HTR-8/SVneo (cell line): ENCODE measurements around the gene CAMSAP3.

Source experiments
- DNase-seq: peaks from one replicate; pipeline ENCODE4 v3.0.0; 2011; ENCODE audit warnings: low spot score, mixed read lengths; ENCODE audit not compliant: insufficient read length
- FAIRE-seq: peaks from 2 replicates; lab custom pipeline; 2011; peaks lifted over from hg19 to GRCh38; lab: Jason Lieb, UNC

The CAMSAP3 gene

DNA sequence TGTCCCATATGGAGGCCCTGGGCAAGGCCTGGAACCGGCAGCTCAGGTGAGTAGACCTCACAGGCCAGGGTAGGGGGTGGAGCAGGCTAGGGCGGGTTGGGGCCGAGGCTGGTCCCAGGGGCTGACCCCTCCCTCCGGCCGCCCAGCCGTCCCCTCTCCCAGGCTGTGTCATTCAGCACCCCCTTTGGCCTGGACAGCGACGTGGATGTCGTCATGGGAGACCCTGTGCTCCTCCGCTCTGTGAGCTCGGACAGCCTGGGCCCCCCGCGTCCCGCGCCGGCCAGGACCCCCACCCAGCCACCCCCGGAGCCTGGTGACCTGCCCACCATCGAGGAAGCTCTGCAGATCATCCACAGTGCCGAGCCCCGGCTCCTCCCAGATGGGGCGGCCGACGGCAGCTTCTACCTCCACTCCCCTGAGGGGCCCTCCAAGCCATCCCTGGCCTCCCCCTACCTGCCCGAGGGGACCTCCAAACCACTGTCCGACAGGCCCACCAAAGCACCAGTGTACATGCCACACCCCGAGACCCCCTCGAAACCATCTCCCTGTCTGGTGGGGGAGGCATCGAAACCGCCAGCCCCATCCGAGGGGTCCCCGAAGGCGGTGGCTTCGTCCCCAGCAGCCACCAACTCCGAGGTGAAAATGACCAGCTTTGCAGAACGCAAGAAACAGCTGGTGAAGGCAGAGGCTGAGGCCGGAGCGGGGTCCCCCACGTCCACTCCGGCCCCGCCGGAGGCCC, 16.0 kb downstream of the CAMSAP3 start:
- FAIRE-seq: no peak
- no peak for DNase-seq

DNA sequence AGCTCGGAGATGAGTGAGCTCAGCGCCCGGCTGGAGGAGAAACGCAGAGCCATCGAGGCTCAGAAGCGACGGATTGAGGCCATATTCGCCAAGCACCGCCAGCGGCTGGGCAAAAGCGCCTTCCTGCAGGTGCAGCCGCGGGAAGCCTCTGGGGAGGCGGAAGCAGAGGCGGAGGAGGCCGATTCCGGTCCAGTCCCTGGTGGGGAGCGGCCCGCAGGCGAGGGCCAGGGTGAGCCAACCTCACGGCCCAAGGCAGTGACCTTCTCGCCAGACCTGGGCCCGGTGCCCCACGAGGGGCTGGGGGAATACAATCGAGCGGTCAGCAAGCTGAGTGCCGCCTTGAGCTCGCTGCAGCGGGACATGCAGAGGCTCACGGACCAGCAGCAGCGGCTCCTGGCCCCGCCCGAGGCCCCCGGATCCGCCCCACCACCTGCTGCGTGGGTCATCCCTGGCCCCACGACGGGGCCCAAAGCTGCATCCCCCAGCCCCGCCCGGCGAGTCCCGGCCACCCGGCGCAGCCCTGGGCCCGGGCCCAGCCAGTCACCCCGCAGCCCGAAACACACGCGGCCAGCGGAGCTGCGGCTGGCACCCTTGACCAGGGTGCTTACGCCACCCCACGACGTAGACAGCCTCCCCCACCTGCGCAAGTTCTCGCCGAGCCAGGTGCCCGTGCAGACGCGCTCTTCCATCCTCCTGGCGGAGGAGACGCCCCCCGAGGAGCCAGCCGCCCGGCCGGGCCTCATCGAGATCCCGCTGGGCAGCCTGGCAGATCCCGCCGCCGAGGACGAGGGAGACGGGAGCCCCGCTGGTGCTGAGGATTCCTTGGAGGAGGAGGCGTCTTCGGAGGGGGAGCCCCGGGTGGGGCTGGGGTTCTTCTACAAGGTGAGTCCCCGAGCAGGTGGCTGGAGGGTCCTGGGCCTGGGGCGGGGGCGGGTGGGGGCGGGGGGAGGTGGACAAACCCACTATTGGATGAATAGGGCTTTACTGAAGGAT, 16.9 kb downstream of the CAMSAP3 start:
- no peak for DNase-seq
- no peak for FAIRE-seq

DNA sequence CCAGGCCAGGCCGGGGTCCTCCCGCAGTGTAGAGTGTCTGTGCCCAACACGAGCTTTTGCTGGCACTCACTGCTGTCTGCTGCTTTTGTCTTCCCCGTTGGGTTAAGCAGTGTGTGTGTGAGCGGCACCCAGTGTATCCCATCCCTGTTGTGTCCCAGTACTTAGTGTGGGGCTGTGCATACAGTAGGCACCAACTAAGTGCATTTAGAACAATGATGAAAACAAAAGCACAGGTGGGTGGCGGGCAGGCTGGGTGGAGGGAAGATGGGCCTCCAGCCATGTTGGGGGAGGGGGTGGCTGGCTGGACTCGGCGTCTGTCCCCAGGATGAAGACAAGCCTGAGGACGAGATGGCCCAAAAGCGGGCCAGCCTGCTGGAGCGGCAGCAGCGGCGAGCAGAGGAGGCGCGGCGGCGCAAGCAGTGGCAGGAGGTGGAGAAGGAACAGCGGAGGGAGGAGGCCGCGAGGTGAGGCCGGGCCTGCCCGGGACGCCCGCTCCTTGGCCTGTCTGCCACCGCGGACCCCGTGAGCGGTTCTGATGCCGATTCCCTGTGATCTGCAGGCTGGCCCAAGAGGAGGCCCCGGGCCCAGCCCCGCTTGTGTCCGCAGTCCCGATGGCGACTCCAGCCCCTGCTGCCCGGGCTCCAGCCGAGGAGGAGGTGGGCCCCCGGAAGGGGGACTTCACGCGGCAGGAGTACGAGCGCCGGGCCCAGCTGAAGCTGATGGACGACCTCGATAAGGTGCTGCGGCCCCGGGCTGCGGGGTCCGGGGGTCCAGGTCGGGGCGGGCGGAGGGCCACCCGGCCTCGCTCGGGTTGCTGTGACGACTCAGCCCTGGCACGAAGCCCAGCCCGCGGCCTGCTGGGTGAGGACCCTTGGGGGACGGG, 19.4 kb downstream of the CAMSAP3 start:
- no peak for FAIRE-seq
- DNase-seq: no peak

DNA sequence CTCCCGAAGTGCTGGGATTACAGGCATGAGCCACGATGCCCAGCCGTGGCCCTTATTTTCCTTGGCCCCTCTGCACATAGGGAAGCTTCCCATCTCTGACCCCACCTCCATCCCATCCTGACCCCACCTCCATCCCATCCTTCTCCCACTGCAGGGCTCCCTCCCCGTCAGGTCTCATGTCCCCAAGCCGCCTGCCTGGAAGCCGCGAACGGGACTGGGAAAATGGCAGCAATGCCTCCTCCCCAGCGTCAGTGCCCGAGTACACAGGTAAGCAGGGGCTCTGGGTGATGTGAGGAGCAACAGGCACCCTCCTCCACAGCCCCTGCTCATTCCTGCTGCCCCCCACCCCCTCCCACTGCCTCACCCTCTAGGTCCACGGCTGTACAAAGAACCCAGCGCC, 21.5 kb downstream of the CAMSAP3 start:
- FAIRE-seq (no peak), DNase-seq (no peak)

DNA sequence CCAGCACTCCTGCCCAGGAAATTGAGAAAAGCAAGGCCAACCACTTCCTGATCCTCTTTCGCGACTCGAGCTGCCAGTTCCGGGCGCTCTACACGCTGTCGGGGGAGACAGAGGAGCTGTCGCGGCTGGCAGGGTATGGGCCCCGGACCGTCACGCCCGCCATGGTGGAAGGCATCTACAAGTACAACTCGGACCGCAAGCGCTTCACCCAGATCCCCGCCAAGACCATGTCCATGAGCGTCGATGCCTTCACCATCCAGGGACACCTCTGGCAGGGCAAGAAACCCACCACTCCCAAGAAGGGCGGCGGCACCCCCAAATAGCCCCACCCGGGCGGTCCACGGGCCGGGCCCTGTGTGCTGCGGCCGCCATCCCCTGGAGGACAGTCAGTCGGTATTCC, 22.1 kb downstream of the CAMSAP3 start:
- FAIRE-seq (no peak), DNase-seq (no peak)

DNA sequence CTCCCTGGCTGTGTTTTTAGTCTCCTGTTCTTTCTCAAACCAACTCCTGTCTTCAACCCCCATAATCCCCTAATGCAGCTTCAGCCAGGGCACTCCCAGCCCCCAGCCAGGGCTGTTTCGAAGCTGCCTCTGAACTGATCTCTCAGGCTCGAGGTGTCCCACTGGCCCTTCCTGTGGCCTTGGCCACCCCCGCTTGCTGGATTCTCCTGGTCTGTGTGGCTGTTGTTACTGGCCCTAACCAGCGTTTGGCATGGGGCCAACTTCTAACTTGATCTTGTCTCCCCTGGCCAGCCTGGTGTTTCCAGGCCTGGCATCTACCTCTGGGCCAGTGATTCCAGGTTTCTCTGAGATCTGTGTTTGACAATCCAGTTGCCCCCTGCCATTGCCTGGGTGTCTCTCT, 22.7 kb downstream of the CAMSAP3 start:
- no peak for FAIRE-seq
- no peak for DNase-seq

DNA sequence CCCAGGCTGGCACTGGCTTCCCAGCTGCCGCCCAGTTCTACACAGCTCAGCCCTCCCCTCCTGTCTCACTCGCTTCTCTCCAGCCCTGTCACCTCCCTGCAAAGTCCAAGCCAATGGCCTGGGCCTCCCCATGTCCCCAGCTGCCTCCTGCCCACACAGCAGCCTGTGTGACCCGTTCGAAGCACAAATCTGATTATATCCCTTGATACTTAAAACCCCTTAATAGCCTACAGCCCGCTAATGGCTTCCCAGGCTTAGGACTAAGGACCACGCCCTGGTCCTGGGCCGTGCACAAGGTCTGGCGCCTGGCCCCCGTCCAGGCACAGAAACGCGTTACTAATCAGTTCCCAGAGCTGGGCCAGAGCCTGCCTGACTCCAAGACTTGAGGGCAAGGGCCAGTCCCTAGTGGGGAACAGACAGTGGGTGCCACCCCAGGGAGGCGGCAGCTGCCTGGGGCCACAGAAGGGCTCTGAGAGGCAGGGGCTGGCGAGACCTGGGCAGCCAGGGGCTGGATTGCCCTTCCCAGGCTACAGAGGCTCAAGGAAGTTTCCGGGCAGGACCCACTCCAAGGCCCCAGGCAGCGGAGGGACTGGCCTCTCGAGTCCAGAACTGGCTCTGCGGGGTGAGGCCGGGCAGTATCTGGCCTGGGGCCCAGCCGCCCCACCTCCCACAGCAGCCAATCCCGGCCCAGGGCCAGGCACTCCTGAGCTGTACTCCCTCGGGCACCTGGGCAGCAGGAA, 23.3 kb downstream of the CAMSAP3 start:
- no peak for DNase-seq

DNA sequence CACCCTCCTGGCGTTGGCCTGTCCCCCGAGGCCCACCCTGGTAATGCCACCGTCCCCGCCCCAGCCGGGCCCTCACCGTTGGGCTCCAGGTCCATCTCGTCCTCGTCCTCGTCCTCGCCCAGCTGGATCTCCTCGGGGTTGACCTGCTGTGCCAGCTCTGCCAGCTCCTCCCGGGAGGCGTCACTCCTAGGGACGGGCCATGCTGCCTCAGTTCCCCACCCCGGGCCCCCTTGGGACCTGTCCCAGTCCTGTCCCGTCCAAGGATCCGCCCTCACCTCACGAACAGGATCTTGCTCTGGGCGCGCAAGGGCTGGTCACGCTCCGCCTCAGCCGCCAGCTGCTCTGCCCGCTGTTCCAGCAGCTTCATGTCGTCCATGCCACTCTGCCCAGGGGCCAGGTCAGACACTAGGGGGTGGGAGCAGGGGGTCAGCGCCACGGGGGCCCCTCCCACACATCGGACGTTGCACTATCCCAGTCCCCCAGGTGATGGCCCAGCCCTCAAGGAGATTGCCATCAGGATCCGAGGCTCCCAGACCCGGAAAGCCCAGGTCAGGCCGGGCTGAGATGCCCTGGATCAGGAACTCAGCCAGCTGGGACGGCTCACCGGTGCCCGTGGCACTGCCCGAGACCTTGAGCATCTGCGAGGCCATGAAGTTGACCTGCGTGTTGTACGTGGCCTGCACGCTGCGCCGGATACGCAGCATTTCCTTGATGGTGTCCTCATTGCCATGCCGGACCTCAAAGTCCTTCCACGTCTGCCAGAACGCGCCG, 24.2 kb downstream of the CAMSAP3 start:
- FAIRE-seq (no peak), DNase-seq (no peak)

More for the DNA sequence above, 23.3 kb downstream of the CAMSAP3 start:
- no peak for FAIRE-seq

DNA sequence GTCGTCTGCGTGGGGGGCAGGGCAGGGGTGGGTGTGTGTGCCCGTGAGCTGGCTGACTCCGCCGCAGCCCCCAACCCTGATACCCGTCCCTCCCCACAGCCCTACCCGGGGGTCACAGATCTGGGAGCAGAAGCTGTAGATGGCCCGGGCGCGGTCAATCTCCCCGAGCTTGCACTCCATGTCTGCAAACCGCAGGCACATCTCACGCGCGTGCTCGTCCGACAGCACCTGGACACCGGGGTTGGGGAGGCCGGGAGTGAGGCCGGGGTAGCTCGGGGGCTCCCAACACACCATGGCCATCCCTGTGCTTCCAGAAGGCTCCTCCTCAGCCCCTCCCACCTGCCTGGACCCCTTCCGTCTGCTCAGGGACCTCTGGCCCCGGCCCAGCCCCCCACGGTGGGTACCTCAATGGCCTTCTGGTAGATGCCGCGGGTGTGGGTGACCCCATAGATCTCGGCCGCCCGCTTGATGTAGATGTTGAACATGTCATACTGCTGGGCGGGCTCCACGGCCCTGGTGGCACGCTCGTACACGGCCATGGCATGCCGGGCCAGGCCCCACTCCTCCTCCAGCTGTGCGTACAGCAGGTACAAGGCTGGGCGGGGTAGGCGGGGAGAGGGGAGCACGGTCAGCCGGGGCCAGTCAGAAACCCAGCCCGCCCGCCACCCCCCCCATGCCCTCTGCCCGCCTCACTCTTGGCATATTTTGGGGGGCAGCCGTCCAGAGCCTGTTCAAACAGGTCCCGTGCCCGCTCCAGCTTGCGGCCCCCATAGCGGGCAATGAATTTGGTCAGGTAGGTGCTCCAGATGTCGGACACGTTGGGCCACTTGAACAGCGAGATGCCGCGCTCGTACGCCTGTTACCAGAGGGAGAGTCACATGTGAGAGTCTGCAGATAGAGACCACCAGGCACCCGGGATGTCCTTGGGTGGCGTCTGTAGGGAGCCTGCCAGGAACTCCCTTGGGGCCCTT, 25.1 kb downstream of the CAMSAP3 start:
- no peak for DNase-seq
- no peak for FAIRE-seq

DNA sequence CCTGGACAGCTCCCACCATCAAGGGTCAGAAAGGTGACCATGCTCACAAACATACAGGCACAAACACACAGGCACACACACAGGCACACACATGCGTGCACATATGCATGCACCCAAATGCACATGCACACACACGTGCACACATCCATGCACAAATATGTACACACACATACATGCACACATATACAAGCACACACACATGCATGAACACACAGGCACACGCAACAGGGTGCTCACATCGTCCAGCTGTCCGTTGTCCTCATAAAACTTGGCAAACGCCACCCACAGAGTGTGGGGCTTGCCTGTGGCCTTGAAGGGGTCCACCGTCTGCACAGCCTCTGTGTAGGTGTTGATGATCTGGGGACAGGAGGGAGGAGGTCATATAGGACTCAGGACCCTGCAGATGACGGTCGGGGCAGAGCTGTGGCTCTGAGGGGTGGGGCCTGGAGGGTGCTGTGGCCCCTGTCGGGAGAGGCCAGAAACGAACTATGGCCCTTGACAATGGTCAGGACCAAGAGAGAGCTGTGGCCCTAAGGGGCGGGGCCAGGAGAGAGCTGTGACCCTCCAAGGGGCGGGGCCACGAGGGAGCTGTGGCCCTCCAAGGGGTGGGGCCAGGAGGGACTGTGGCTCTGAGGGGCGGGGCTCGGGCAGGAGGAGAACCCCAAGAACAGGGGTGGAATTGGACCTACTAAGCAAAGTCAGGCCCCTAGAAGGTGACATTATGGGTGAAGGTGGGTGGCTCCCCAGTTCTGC, 27.4 kb downstream of the CAMSAP3 start:
- no peak for DNase-seq
- peak; percentile 81 for FAIRE-seq

DNA sequence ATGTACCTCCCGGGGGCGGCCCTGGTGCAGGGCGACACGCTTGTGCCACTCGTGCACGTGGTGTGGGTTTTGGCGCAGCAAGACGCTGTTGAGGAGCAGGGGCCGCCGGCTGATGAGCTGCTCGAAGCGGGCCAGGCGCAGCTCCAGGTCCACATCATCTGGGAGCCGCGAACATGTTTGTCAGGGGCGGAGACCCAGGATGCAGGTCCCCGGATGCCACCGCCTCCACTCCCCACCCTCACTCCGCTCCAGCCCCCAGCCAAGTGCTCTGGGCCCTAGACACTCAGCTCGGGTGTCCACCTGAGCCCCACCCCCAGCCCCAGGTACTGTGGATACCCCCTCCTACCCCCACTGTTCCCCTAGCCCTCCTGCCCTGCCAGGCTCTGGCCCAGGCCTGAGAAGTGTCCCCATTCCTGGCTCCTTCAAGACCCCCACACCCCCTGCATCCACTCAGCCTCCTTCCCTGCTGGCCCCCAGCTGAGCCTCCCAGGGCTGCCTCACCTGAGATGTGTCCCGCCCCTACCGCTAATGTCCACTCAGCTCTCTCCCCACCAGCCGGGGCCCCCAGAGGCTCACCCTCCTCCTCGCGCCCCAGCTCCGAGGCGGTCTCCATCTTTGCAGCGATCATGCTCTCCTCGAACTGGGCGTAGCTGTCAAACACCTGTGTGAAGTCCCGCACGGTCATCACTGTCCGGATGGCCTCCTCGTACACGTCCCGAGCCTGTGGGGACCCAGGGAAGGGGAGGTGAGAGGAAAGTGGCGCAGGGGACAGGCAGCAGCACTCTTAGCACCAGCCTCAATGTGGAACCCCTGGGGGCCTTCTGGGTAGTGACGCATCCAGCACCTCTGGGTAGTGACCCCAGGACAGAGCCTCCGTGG, 28.3 kb downstream of the CAMSAP3 start:
- no peak for FAIRE-seq

DNA sequence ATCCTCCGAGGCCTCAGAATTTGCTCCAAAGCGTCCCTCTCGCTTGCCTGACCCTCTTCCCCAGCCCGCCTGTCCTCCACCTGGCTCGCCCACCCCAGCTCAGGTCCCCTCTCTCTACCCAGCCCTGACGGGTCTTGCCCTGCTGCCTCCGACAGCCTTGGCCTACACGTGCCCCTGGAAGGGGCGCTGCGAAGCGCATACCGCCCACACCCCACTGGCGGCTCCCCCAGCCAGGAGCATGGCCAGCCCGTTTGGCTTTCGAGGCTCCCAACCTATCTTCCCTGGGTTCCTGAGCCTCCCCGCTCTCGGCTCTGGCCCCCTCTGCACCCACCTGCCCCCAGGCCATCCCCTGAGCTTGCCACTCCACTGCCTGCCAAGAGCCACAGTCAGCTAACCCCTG, 29.1 kb downstream of the CAMSAP3 start:
- FAIRE-seq: no peak
- no peak for DNase-seq

More for the DNA sequence above, 28.3 kb downstream of the CAMSAP3 start:
- DNase-seq: no peak

DNA sequence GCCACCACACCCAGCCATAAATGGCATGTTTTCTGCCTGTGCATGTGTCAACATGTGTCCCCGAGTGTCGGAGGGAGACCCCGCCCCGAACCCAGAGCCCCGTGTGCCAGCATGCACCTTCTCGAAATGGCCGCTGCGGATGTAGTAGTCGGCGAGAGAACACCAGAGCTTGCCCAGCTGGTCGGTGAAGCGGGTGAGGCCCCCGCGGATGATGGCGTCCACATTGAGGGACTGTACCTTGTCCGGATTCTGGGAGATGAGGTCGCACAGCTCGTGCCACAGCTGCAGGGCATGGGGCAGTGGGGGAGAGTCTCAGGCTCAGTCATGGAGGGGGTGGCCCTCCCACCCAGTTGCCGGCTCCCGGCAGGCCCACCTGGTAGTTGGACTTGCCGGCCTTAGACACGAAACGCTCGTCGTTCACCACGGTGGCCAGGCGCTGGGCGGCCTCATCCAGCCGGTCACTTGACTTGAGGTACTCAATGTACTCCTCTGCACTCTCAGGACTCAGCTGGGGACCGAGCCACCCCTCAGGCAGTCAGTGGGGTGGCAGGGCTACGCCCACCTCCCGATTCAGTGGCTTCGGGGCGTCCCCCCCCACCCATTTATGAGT, 30.2 kb downstream of the CAMSAP3 start:
- FAIRE-seq (no peak), DNase-seq (no peak)

DNA sequence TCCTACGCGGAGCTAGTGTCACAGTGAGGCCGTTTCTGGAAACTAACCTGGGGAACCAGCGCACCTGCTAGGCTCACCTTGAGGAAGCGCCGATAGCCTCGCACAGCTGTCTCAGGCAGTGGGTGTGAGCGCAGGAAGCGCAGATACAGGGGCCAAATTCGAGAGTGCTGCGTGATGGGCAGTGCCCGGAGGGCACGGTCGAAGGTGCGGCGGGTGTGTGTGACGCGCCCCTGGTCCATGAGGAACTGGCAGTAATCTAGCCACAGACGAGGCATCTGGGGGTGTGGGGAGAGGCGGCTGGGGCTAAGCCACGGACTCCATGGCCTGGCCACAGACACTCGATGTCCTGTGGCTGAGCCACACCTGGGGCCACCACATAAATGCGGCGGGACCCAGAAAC, 31.5 kb downstream of the CAMSAP3 start:
- FAIRE-seq (no peak), DNase-seq (no peak)

DNA sequence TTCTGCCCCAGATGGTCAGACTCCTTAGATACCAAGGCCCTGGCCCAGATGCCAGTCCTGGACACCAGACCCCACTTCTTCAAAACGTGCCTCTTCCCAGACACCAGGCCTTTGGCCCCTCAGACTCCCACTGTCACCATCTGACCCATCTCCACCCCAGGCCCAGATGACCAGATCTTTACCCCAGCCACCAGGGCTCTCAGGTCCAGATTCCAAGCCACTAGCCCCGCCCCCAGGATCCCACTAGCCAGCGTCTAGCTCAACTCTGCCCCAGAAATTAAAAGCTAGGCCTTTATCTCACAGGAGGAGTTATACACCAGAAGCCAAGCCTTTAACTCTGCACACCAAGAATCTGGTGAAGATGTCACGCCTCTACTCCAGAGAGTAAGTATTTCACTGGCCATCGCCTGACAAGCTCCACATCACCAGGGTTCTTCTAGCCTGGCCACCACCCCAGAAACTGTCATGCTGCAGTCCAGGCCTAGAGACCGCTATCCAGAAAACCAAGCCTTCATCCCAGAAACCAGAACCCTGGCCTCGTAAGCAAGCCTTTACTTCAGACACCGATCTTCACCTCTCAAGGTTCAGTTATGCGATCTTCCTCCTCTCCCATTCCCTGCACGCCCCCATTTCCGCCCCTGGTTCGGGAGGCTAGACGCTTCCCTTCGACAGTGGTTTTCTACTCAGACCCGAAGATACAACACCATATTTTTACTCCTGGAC, 33.1 kb downstream of the CAMSAP3 start:
- FAIRE-seq (peak; percentile 16), DNase-seq (no peak)
